OCI-LY1 (cell line): ENCODE results near the gene RTRAF.

Source experiments
- H2AFZ ChIP-seq: fragments of 200-600 bp; sonication (generic), shearing (Covaris generic); 2 replicates; pipeline ENCODE4 v1.6.0; 2014; ENCODE audit warnings: antibody characterized with exemption, mild to moderate bottlenecking, low read length
- H3F3A ChIP-seq: fragments of 200-600 bp; sonication (generic), shearing (Covaris generic); 2 replicates; pipeline ENCODE4 v1.6.0; 2014; ENCODE audit warnings: mild to moderate bottlenecking, antibody characterized with exemption, low read length, moderate library complexity; ENCODE audit not compliant: insufficient read depth
- H3K27ac ChIP-seq: fragments of 200-600 bp; sonication (generic); 2 replicates; pipeline ENCODE4 v1.5.1; 2014; ENCODE audit warnings: low read length, mixed run types, mild to moderate bottlenecking, low read depth; ENCODE audit not compliant: poor library complexity, severe bottlenecking
- H3K27me3 ChIP-seq: fragments of 200-600 bp; sonication (generic); 2 replicates; pipeline ENCODE4 v1.6.0; 2014; ENCODE audit warnings: antibody characterized with exemption, mild to moderate bottlenecking, low read length, moderate library complexity; ENCODE audit not compliant: insufficient read depth
- H3K36me3 ChIP-seq: fragments of 200-600 bp; sonication (generic); 2 replicates; pipeline ENCODE4 v1.6.1; 2014; ENCODE audit warnings: mild to moderate bottlenecking, antibody characterized with exemption, low read length, moderate library complexity, mixed read lengths; ENCODE audit not compliant: insufficient read depth
- H3K4me1 ChIP-seq: fragments of 200-600 bp; sonication (generic); 2 replicates; pipeline ENCODE4 v1.5.1; 2014; ENCODE audit warnings: mild to moderate bottlenecking, low read length, moderate library complexity; ENCODE audit not compliant: insufficient read depth, severe bottlenecking
- H3K4me2 ChIP-seq: fragments of 200-600 bp; sonication (generic), shearing (Covaris generic); 2 replicates; pipeline ENCODE4 v1.6.1; 2014; ENCODE audit warnings: low read length
- H3K4me3 ChIP-seq: fragments of 200-600 bp; sonication (generic); 2 replicates; pipeline ENCODE4 v1.5.1; 2014; ENCODE audit warnings: low read length, low read depth, mild to moderate bottlenecking, mixed read lengths; ENCODE audit not compliant: poor library complexity, severe bottlenecking
- H3K79me2 ChIP-seq: fragments of 200-600 bp; shearing (Covaris generic); 2 replicates; pipeline ENCODE4 v1.6.1; 2016; ENCODE audit warnings: mixed run types, low read length, mixed read lengths; ENCODE audit not compliant: insufficient read depth
- H3K9ac ChIP-seq: fragments of 200-600 bp; sonication (generic), shearing (Covaris generic); 2 replicates; pipeline ENCODE4 v1.6.1; 2014; ENCODE audit warnings: mild to moderate bottlenecking, low read length, mixed read lengths
- H3K9me2 ChIP-seq: fragments of 200-600 bp; sonication (generic), shearing (Covaris generic); 2 replicates; pipeline ENCODE4 v1.6.1; 2014; ENCODE audit warnings: low read depth, mild to moderate bottlenecking, low read length, mixed read lengths
- H3K9me3 ChIP-seq: fragments of 200-600 bp; shearing (Covaris generic); 2 replicates; pipeline ENCODE4 v1.6.1; 2014; ENCODE audit warnings: low read length, mixed read lengths
- H4K20me1 ChIP-seq: fragments of 200-600 bp; sonication (generic), shearing (Covaris generic); 2 replicates; pipeline ENCODE4 v1.6.0; 2016; ENCODE audit warnings: mild to moderate bottlenecking, low read length; ENCODE audit not compliant: insufficient read depth
- EZH2 ChIP-seq: fragments of 200-600 bp; sonication (generic), shearing (Covaris generic); IDR thresholded peaks from 2 replicates; pipeline ENCODE4 v1.8.0; 2017; ENCODE audit warnings: borderline replicate concordance, mixed run types, mild to moderate bottlenecking, antibody characterized with exemption, low read length, moderate library complexity, mixed read lengths
- TF ChIP-seq, protein P1 (sequence below): fragments of 200-600 bp; sonication (generic), shearing (Covaris generic); IDR thresholded peaks from 2 replicates; pipeline ENCODE4 v1.5.1; 2017; ENCODE audit warnings: mild to moderate bottlenecking, antibody characterized with exemption, low read length, moderate library complexity, mixed read lengths

RTRAF gene

DNA sequence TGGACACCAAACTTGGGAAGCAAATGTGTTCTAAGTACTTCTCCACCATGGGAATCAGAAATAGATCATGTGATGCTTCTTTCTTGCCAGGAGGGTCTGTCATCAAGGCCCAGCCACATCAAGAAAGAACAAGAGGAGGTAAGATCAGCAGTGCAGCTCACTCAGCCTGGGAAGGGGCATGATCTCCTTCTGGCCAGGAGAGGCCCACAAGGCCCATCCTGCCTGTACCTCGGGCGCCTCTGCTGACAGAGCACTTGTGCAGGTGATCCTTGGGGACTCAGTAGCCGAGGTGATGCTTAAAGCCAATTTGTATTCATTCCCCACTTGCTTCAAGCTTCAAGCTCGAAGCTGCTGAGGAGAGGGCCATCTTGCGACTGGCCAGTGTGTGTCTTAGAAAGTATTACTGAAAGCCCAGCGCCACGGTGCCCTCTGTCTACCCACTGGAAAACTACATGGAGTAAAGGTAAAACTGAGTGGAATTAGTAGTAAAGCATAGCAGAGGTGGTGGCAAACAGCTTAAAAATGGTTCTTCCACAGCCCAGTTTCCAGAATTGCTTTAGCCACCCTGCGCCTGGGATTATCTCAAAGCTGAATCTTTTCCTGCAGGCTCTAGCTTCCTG, 26.2 kb downstream of the RTRAF start:
- Histone ChIP-seq H3K4me3 (no peak overlapping the region), H3K9me3 (no peaks in the 10 kb centered on the region), H3K9ac (no peak overlapping the region), H4K20me1 (no peaks in the 10 kb centered on the region), H3K79me2 (no peaks in the 10 kb centered on the region), H3K4me1 (no peaks in the 10 kb centered on the region), H2AFZ (no peak overlapping the region), H3K27ac (no peak overlapping the region), H3K27me3 (no peaks in the 10 kb centered on the region), H3F3A (no peaks in the 10 kb centered on the region), H3K9me2 (no peaks in the 10 kb centered on the region), H3K36me3 (peaks cover 13% of the 10 kb centered on the region), H3K4me2 (no peak overlapping the region)
- TF ChIP-seq EZH2: no peak
- TF ChIP-seq, protein P1, sequence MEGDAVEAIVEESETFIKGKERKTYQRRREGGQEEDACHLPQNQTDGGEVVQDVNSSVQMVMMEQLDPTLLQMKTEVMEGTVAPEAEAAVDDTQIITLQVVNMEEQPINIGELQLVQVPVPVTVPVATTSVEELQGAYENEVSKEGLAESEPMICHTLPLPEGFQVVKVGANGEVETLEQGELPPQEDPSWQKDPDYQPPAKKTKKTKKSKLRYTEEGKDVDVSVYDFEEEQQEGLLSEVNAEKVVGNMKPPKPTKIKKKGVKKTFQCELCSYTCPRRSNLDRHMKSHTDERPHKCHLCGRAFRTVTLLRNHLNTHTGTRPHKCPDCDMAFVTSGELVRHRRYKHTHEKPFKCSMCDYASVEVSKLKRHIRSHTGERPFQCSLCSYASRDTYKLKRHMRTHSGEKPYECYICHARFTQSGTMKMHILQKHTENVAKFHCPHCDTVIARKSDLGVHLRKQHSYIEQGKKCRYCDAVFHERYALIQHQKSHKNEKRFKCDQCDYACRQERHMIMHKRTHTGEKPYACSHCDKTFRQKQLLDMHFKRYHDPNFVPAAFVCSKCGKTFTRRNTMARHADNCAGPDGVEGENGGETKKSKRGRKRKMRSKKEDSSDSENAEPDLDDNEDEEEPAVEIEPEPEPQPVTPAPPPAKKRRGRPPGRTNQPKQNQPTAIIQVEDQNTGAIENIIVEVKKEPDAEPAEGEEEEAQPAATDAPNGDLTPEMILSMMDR: no peak

DNA sequence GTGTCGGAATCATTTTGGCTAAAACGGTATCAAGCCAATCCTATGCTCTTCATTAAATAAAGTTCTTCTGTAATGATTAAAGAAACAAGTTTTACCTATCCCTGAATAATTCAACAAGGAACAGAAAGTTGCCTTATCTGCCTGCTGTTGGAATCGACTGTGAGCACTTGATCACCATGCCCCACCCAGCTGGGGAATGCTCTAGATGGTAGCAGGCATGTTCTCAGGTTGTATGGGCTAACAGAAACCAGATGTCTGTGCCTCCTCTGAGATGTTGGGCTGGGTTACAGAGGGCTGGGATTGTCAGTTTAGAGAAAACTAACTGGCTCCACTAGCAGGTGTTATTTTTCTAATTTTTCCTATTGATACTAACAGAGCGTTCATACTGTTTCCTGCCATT, 28.9 kb downstream of the RTRAF start:
- H3K79me2 ChIP-seq: no peaks in the 10 kb centered on the region
- no peaks in the 10 kb centered on the region for H4K20me1 ChIP-seq
- no peak overlapping the region for H3K27ac ChIP-seq
- TF ChIP-seq, protein P1: no peak
- no peak for TF ChIP-seq EZH2
- no peaks in the 10 kb centered on the region for H3F3A ChIP-seq
- no peaks in the 10 kb centered on the region for H3K27me3 ChIP-seq
- H2AFZ ChIP-seq: no peak overlapping the region
- H3K36me3 ChIP-seq: no peaks in the 10 kb centered on the region
- no peak overlapping the region for H3K4me3 ChIP-seq
- no peaks in the 10 kb centered on the region for H3K4me1 ChIP-seq
- no peaks in the 10 kb centered on the region for H3K9me3 ChIP-seq
- no peak overlapping the region for H3K9ac ChIP-seq
- no peaks in the 10 kb centered on the region for H3K9me2 ChIP-seq
- no peak overlapping the region for H3K4me2 ChIP-seq

DNA sequence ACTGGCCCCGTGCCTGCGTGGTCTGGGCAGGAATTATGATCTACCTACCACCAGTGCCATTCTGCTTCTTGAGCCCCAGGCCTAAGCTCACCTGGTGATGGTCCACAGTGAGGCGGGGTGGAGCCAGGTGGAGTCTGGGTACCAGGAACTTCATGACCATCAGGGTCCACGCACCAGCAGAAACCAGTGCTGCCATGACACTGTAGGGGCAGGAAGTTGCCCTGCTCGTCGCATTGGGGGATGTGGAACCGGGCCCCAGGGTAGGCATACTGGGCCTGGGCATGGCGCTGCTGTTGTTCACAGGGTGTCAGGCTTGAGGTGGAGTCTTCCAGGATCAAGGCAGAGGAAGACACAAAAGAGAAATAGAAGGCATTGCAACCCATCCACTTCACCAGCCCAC, 29.6 kb downstream of the RTRAF start:
- no peaks in the 10 kb centered on the region for H3K4me1 ChIP-seq
- H3K36me3 ChIP-seq: no peaks in the 10 kb centered on the region
- no peaks in the 10 kb centered on the region for H4K20me1 ChIP-seq
- H3K9me3 ChIP-seq: no peaks in the 10 kb centered on the region
- TF ChIP-seq, protein P1: no peak
- TF ChIP-seq EZH2: no peak
- no peak overlapping the region for H3K4me3 ChIP-seq
- H3K79me2 ChIP-seq: no peaks in the 10 kb centered on the region
- H3K27me3 ChIP-seq: no peaks in the 10 kb centered on the region
- no peaks in the 10 kb centered on the region for H3F3A ChIP-seq
- H3K27ac ChIP-seq: no peak overlapping the region
- H2AFZ ChIP-seq: no peak overlapping the region
- H3K4me2 ChIP-seq: no peak overlapping the region
- H3K9me2 ChIP-seq: no peaks in the 10 kb centered on the region
- no peak overlapping the region for H3K9ac ChIP-seq
